Right hindlimb (tissue), 1 donor: ENCODE measurements around the gene PIK3C2B.
A peak's percentile ranks its signal among the peaks of the same experiment; 100 is the strongest.
"Not testable (repeated sequence)": the region's sequence is repeated elsewhere in the genome, so short reads cannot be mapped to it uniquely, and the experiment has no call there.

ENCODE experiments used
- DNase-seq: peaks from one replicate; pipeline ENCODE4 v3.0.0-alpha.2; 2018

The PIK3C2B gene

GRCh38 chr1:204494281-204495077 is at the start of gene PIK3C2B:
Gene PIK3C2B (minus strand): TSS chr1:204494805. CDS start chr1:204469802, 25,003 bp downstream.
- peak; percentile 93 for DNase-seq

GRCh38 chr1:204544321-204544720 is 49.7 kb upstream of the PIK3C2B start:
- DNase-seq = no peak

DNA sequence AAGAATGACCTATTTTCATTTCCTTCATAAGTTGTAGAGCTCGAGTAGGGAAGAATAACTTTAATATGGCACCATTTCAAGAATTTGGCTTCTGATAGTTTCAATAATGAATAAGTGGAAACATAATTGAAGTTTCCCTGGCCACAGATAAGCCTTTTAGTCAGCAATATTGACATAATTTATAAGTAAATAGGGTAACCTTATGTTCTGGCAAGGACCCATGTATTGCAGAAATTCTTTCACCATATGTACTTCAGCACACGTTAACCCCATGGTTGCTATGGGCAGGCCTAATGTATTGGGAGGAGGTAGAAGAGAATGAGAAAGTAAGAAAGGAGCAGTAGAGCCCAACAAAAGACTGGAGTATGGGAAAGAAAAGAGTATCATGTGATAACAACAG is 47.0 kb upstream of the PIK3C2B start:
- DNase-seq = no peak

GRCh38 chr1:204532832-204533231 is 38.2 kb upstream of the PIK3C2B start:
- no peak for DNase-seq

GRCh38 chr1:204530932-204531331 is 36.3 kb upstream of the PIK3C2B start:
- no peak for DNase-seq

DNA sequence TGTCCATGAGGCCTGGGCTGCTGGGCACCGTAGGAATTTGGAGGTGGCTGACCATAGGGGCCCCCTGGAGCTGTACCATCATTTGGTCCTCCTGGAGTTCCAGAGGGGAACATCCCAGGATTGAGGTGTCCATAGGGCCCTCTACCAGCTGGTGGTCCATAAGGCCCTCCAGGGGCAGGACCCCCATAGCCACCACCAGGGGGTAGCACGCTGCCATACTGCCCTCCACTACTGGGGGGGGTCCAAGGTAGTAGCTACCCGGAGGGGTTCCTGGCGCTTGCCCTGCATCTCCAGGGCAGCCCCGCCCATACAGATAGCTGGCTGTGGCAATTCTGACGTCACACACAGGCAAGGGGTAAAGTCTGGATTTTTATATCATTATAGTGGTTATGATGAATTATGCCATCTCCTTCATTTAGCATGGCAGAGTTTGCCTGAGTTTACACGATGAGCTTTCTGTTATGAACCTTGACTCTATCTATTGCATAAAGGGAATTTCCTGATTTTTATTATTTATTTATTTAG is 34.8 kb upstream of the PIK3C2B start:
- DNase-seq = no peak

DNA sequence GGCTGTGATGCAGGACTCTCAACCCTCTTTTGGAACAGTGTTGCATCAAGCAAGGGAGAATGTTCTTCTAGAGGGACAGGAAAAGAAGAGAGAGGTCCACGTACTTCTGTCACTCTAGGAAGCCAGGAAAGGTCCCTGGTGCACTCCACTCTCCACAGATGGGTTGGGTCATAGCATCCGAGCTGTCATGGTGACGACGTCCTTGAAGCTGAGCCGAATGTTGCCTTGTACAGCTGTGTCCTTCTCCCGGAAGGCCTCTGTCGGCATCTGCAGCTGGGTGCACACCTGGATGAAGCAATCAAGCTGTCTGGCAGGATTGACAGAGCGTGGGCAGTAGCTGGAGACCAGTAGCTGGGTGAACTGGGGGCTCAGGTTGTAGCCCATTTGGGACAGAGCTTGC is 34.1 kb upstream of the PIK3C2B start:
- DNase-seq = no peak

DNA sequence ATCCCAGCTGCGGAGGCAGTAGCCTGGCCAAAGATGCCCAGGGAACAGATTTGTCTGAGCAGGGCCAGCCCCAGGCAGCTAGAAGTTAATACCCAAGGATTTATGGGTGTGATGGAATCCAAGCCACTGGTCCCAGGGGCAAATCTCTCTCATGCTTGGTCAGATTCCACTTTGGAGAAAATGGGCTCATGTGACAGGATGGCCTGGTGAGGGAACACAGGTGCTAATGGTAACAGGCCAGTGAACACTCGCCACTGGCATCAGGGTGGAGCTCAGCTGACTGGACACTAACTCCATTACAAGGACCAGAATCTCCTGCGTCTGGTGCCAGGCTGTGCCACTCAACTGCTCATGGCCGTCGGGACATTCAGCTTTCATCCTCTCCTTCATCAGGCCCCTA is 33.6 kb upstream of the PIK3C2B start:
- DNase-seq = no peak

GRCh38 chr1:204524986-204525385 is 30.4 kb upstream of the PIK3C2B start:
- no peak for DNase-seq

DNA sequence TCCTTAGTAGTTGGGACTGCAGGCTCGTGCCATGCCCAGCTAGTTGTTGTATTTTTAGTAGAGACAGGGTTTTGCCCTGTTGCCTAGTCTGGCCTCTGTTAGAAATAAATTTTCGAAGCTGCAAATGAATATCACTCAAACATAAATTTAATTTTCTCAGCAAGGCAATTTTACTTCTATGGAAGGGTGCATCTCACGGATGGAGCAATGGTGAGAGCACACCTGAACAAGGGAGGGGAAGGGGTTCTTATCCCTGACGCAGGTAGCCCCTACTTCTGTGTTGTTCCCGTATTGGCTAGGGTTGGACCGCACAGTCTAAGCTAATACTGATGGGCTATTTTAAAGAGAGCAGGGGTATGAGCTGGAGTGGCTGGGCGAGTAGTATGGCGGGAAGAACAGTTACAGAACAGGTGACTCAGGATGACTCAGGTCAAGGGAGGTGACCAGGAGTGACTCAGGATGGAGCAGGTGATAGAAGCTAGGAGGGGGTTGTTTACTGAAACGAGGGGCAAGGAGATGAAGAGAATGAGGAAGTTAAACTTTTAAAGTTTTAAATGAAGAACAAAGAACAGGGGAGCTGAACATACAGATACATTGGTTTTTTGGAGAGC is 29.1 kb upstream of the PIK3C2B start:
- DNase-seq = no peak

DNA sequence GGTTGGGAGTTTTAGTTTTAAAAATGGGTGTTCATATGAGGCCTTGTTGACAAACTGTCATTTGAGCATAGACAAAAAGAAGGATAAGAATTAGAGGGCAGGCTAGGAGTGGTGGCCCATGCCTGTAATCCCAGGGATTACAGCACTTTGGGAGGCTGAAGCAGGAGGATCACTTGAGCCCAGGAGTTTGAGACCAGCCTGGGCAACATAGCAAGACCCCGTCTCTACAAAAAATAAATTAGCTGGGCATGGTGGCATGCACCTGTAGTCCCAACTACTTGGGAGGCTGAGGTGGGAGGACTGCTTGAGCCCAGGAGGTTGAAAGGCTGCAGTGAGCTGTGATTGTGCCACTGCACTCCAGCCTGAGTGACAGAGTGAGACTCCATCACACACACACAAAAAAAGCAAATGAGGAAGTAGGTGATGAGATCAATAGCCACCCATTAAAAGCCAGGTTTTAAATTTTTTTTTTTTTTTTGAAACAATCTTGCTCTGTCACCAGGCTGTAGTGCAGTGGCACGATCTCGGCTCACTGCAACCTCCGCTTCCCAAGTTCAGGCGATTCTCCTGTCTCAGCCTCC is 27.4 kb upstream of the PIK3C2B start:
- DNase-seq = not testable (repeated sequence)

DNA sequence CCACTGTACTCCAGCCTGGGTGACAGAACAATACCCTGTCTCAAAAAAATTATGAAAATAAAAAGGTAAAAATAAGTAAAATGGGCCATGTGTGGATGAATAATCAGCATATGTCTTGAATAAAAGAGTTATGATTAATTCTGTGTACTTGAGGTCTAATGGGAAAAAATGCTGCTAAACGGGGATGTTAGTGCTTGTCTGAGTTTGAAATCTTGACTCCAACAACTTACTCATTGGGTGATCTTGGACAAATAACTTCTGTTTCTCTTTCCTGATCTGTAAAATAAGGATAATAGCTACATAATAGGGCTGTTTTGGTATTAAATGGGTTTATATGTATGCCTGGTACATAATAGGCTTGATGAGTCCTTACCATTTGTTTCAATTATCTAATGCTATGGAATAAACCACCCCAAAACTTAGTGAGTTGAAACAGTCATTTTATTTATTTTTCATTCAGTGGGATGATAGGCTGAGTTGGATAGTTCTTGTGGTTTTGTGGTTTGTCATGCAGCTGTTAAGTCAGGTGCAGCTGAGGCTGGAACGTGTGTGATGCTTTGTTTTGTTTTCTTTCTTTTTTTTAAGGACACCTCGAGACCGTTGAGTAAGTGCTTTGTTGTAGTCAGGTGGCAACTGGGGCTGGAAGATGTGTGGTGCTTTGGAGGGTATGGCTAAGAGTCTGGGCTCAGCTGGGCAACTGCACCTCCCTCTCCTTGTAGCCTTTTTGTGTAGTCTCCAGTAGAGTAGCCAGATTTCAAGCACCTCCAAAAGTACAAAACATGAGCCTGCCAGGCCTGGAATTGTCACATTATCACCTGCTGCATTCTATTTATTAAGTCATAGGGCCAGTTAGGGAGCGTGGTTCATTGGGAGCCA is 26.5 kb upstream of the PIK3C2B start:
- no peak for DNase-seq

- DNase-seq = not testable (repeated sequence)
These were observed 22.8 kb upstream of the PIK3C2B start for GRCh38 chr1:204517382-204517781.

GRCh38 chr1:204516180-204516879 is 21.7 kb upstream of the PIK3C2B start, which contains the start of gene MDM4:
Gene MDM4 (plus strand): TSS chr1:204516406. CDS start chr1:204525519, 9,113 bp downstream.
- DNase-seq = peak; percentile 95

DNA sequence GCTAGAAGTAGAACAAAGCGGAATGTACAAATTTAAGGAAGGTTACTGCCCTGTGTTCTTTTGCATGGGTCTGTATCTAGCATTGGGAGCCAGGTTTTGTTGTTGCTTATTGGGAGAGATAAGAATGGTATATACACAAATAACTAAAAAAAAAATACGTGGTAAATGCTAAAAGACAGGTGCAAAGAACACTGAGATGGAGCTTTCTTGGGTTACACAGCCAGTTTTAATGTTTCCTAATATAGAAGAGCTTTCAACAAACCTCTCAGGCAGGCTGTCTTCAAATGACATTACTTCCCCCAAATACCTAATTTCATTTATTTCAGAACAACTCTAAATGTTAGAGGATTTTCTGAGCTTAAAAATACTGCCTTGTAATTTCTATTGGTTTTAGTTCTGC is 20.2 kb upstream of the PIK3C2B start:
- DNase-seq = no peak

DNA sequence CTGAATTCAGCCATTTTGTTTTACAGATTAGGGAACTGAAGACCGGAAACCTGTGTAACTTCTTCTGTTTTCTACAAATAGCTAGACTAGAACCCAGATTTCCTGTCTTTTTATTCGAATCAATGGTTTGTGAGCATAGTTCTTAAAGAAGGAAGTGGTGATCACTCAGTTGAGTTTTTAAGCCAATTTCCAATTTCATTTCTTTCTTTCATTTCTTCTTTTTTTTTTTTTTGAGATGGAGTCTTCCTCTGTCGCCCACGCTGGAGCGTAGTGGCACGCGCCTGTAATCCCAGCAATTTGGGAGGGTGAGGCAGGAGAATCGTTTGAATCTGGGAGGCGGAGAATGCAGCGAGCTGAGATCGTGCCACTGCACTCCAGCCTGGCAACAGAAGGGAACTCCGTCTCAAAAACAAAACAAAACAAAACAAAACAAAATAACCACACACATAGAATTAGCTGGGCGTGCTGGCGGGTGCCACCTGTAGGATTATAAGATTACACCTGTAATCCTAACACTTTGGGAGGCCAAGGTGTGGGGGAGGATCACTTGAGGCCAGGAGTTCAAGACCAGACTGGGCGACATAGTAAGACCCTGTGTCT is 18.6 kb upstream of the PIK3C2B start:
- no peak for DNase-seq

DNA sequence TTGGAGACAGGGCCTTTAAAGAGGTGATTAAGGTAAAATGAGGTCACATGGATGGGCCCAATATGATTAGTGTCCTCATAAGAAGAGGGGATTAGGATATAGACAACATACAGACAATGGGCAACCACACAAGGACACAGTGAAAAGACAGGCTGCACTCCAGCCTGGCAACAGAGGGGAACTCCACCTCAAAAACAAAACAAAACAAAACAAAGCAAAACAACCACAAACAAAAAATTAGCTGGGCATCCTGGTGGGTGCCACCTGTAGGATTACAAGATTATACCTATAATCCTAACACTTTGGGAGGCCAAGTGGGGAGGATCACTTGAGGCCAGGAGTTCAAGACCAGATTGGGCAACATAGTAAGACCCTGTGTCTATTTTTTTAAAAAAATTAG is 16.8 kb upstream of the PIK3C2B start:
- no peak for DNase-seq

- DNase-seq = no peak
These were observed 14.6 kb upstream of the PIK3C2B start for GRCh38 chr1:204509186-204509635.

- DNase-seq = peak; percentile 77
These were observed 12.9 kb upstream of the PIK3C2B start for GRCh38 chr1:204507317-204508105.

- peak; percentile 93 for DNase-seq
These were observed 12.3 kb upstream of the PIK3C2B start for GRCh38 chr1:204506969-204507316.
